ENCODE measurements around the gene MYOM1.
"Not testable (repeated sequence)": the region's sequence is repeated elsewhere in the genome, so short reads cannot be mapped to it uniquely, and the experiment has no call there.

Gene MYOM1

DNA sequence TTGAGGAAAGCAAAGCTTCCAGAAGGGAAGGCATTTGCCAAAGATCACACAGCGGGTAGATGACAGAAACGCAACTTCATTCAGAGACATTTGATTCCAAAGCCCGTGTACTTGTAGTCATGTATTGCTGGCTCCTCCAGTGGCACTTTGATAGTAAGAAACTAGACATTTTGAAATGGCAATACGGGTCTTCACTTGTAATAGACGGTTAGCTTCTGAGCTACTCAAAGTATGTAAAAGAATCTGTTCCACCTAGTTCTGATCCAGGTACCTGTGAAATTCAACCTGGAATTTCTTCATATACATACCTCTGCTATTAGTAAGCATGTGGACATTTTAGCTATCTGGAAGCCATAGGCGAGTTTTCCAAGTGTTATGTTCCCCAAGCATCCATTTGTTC is 1.7 kb upstream of the MYOM1 start:
- DNase-seq (ENCODE audit: low read depth in 4 of 4, low spot score in 1 of 4): no peak

DNA sequence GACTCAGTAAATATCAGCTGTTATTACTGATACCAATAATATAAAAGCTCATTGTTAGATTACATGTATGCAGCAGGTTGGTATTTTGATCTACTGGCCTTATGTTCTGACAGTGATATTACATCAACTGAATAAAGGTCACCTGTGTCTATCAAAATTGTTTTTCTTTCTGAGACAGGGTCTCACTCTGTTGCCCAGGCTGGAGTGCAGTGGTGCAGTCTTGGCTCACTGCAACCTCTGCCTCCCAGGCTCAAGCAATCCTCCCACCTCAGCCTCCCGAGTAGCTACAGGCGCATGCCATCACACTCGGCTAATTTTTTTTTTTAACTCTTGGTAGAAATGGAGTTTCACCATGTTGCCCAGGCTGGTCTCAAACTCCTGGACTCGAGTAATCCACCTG is 1.1 kb upstream of the MYOM1 start:
- not testable (repeated sequence) for DNase-seq (ENCODE audit: low read depth in 4 of 4, low spot score in 1 of 4)

DNA sequence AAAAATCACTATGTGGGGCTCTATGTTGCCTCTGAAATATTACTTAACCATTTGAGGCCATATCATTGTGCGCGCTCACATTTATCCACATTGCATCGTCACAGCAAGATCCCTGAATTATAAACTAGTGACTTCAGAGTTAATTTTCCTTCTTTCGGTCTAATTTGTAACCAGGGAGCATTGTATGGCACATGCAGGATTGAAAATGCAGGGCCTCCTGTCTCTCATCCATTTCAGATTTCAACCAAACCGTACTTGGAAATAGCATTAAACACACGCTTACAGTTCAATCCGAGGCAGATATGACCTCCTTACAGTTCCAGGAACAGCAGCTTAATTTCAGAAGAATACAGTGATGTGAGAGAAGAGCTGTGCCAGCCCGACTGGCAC is 532 bp downstream of the MYOM1 start:
- DNase-seq (ENCODE audit: low read depth in 4 of 4, low spot score in 1 of 4): no peak

DNA sequence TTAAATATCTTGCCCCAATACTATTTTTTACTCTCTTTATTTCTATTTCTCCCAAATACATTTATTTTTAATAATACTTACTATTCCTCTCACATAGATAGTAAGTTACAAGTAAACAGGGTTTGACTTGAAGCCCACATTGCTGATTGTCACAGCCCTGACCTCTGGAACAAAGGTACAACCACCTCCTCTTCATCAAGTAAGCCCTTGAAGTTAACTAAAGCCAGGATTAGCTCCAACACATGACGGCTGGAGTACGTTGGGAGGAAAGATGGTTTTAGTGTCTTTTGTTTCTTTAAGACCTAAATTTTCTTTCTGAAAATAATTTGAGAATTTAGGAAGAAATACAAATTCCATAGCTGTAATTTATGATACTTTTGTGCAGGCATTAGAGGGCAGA is 949 bp downstream of the MYOM1 start:
- no peak for DNase-seq (ENCODE audit: low read depth in 4 of 4, low spot score in 1 of 4)

DNA sequence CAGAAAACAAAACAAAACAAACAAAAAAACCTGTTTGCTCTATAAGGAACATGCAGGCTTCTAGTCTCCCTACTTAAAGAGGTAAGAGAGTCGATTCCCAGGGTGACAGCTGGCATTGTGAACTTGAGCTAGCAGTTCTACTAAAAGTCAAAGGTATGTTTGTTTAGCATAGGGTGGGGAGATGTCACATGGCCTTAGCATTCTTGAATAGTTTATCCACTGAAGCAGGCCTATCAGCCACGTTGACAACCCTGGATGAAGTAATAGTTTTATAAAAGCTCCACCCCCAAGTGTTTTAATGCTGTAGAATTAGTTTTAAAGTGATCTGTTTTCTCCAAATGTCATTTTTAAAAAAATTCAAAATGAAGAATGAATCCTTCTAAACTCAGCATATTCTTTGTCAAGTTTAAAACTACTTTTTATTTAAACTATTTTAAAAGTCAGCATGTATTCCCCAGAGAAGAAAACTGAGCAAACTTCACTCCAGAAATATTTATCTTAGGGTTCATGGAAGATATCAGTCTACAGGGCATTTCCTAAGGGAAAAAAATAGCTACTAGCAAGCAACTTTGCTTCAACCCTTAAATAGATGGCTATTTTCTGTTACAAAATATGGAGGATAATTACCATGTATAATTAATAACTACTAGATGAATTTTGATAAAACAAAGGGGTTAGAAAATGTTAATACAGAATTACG is 1.7 kb downstream of the MYOM1 start:
- no peak for DNase-seq (ENCODE audit: low read depth in 4 of 4, low spot score in 1 of 4)

DNA sequence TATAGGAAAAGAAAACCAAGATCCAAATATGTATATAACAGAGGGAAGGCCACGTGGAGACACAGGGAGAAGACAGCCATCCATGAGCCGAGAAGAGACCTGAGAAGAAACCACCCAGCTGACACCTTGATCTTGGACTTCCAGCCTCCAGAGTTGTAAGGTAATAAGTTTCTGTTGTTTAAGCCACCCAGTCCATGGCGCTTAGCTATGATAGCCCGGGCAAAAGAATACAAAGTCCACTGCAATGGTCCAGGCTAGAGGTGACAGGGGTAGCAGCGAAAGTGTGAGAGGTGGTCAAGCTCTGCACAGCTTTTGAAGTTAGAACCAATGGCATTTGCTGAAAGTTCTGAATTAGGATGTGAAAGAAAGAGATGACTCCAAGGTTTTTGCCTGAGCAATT is 2.8 kb downstream of the MYOM1 start:
- DNase-seq (ENCODE audit: low read depth in 4 of 4, low spot score in 1 of 4): no peak

DNA sequence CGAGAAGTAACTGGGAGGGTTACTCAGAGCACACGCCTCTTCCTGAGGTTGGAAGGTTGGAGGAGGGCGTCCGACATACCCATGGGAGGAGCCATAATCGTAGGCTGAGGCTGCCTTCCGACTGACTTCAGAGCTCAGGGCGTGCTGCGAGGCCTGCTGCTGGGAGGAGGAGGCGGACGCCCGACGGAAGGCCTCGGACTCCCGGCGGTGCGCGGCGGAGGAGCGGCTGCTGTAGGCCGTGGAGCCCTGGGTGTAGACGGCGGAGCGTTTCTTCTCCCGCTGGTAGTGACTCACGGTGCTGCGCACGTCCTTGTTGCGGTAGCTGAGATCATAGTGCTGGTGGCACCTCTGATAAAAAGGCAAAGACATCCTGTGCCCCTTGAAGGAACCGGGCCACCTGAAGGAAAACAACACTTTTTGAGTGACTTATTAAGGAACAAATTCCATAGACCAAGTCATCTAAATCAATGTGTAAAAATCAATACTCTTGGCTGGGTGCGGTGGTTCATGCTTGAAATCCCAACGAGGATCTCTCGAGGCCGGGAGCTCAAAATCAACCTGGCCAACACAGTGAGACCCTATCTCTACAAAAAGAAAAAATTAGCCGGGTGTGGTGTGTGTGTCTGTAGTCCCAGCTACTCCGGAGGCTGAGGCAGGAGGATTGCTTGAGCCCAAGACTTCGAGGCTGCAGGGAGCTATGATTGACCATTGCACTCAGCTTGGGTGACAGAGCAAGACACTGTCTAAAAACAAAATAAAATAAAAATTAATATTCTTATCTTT is 4.7 kb downstream of the MYOM1 start:
- no peak for DNase-seq (ENCODE audit: low read depth in 4 of 4, low spot score in 1 of 4)

DNA sequence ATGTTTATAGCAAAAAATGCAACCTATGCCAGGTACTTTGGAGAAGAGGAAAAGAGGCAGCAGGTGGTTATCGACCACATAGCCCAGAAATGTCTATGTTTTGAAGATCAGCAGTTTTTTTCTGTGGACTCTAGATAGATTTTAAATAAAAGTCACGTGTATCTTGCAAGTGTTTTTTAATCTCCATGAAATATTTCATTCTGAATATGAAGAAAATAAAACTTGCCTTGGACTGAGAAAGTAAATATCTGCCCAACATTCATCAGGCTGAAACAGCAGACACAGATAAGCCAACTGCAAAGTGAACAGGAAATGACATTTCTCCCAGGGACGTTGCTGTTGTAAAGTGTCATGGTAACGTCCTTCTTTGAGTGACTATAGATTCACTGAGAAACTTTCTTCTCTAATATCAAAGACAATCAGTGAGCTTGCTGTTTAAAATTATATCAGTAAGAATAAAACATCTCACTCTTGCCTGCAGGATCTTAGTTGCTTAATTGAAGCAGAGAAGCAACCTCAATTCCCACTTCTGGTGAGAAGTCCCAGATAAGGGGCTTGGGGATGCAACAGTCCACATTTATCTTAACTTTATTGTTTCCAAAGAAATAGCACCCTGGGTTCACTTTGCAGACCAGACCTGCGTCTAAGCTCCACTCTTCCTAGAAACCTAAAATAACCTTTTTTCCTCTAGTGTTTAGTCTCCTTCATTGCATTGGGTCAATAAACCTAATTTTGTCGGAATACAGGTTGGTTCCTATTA is 6.3 kb downstream of the MYOM1 start:
- no peak for DNase-seq (ENCODE audit: low read depth in 4 of 4, low spot score in 1 of 4)

DNA sequence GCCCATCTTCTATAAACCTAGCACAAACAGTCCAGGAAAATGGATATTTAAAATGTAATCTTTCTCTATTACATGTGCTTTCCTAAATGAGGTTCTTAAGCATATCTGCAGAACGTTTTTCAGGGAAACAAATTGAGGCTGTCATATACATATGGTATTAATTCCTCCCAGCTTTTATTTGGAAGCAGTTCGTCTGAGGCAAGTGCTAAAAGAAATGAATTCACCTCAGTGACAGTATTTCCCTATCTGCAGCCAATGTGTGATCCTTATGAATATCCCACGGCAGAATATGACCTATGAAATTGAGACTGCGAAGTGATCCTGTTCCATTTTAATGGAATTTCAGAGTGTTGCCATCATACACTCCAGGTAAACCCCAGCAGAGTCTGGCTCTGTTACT is 7.1 kb downstream of the MYOM1 start:
- DNase-seq (ENCODE audit: low read depth in 4 of 4, low spot score in 1 of 4): no peak

DNA sequence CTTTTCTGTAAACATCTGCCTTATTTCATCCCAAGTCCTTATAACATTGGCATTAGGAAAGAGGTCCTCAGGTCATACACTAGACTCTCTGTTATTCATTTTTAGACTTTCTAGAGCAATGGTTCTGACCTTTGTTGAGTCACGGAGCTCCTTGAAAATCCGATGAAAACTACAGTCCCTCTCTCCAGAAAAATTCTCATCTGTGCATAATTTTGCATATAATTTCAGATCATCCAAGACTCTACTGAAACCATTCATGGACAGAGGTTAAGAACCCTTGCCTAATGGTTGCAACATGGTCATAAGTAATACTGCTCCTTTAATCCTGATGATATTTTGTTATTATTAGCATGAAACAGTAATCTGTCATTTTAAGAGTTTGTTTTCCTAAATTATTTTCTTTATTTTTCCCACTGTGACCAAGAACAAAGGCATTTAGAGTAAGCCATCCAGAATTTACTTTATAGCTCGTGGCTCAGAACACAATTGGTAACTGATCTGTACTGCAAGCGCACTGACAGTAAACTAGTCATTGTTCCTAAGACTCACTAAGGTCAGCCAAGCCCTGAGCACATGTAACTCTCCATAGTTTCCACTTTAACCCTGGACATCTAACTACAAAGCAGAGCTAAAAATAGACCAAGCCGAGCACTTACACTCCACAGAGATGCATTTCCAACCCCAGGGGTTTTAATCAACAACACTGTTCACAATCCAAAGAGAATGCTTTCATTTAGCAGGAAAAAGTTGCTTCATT is 8.4 kb downstream of the MYOM1 start:
- no peak for DNase-seq (ENCODE audit: low read depth in 4 of 4, low spot score in 1 of 4)

DNA sequence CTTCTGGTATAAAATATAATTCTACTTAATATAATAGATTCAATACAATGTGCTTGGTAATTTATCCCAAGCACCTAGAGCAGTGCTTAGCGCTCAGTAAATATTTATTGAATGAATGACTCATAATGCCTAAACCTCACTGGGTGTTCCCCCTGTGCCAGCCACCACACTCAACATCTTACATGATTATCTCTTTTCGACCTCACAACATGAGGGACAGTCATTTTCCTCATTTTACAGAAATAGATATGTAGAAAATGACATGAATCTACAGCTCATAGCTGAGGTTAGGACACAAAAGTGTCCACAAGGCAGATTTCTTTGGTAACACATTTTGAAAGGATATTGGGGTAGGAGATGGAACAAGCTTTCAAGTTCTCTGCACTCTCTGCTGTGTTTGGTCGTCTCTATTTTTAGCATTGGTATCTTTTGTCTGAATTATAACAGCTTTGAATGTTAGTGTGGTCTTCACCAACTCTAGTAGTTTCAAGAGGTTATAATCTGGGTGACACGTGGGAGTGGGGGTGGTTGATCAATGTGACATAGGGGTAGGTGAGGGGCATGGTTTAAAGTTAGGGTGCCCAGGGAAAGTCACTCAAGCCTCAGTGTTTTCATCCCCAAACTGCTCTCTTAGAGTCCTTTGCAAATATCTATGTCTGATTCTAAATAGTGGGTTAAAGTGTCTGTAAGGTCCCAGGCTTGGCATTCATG is 9.8 kb downstream of the MYOM1 start:
- DNase-seq (ENCODE audit: low read depth in 4 of 4, low spot score in 1 of 4): no peak

DNA sequence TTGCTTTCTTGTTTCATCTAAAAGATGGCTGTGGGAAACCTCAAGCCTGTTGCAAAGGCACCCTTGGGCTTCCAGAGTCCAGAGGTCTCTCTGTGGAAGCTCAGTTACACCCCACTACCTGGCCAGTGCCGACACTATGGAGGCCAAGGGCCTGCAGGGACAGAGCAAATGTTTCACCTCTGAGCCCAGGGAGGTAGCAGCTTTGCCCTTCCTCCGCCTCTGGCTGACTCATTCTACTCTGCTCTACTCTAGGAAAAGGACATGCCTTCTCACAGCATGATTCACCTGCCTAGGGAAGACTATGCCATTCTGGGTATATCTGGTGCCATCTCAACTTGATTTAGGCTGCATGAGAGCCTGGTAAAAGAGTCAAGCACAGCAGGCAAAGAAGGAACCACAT is 12.2 kb downstream of the MYOM1 start:
- no peak for DNase-seq (ENCODE audit: low read depth in 4 of 4, low spot score in 1 of 4)

DNA sequence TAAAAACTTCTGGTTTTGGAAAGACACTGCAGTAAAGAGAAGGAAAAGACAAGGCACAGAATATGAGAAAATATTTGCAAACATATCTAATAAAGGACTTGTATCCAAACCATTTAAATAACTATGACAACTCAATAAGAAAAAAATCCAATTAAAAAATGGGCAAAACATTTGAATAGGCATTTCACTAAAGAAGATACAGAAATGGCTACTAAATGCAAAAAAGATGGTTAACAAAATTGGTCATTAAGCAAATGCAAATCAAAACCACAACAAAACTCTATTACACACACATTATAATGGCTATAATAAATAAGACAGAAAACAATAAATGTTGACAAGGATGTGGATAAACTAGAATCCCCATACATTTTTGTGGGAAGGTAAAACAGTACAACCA is 14.5 kb downstream of the MYOM1 start:
- DNase-seq (ENCODE audit: low read depth in 4 of 4, low spot score in 1 of 4): no peak

DNA sequence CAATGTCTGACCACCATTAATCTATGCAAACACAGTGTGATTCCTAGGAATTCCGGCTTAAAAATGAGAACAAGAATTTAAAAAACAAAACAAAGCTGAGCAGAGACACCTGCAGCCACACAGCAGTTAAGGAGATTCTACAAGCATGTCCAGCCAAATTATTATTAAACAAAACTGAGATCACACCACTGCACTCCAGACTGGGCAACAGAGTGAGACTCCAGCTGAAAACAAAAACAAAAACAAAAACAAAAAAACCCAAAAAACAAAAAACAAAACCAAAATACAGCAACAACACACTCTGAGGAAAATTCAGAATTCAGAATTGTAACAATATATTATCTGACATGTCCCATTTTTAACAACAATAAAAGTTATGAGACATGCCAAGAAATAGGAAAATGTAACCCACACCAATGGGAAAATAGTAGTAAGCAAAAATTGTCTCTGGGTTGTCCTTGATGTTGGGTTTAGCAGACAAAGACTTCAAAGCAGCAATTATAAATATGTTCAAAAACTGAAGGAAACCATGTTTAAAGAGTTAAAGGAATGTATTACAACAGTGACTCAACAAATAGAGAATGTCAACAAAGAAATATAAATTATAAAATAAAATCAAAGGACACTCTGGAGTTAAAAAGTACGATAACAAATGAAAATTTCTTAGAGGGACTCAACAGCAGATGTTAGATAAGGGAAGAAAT is 19.7 kb downstream of the MYOM1 start:
- no peak for DNase-seq (ENCODE audit: low read depth in 4 of 4, low spot score in 1 of 4)

DNA sequence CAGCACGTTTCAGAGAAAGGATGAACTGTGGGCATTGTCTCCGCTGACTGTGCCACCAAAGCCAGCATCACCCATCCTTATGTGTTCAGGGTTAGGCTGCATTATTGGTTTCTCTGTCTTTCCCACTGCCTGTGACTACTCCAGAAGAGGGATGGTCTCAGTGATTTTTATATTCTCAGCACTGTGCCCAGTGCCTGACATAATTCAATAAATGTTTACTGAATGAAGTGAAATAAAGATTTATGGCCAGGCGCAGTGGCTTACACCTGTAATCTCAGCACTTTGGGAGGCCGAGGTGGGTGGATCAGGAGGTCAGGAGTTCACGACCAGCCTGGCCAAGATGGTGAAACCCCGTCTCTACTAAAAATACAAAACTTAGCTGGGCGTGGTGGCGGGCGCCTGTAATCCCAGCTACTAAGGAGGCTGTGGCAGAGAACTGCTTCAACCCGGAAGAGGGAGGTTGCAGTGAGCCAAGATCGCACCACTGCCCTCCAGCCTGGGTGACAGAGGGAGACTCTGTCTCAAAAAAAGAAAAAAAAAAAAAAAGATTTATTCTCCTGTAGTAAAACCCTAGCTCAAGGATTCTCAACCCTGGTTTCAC is 21.4 kb downstream of the MYOM1 start:
- not testable (repeated sequence) for DNase-seq (ENCODE audit: low read depth in 4 of 4, low spot score in 1 of 4)

DNA sequence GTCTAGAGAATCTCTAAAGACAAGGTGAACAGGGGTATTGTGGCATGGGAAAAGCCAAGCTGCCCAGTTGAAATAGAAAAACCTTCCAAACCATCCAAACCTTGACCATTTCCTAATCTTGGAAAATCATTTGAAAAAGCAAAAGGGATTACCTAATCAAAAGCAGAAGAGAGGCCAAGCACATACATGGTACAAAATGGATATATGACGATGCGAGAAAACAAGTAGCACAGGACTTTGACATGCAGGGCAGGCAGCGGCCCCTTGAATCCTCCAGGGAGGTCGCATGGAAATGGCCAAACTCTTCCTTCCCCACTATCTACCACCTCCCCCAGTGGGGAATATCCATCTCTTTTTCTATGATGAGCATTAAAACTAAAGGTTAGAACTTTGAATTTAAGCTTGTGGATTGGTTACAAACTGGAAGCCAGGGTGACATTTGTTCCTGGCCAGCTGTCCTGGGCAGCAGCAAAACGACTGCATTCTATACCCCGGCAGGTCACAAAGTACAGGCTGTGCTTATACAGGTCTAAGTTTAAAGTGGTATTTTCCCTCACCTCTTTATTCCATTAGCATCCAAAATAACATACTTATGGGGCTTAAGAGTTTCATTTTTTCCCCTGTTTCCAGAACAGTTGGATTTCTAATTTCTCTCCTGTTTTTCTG is 24.7 kb downstream of the MYOM1 start:
- DNase-seq (ENCODE audit: low read depth in 4 of 4, low spot score in 1 of 4): no peak

DNA sequence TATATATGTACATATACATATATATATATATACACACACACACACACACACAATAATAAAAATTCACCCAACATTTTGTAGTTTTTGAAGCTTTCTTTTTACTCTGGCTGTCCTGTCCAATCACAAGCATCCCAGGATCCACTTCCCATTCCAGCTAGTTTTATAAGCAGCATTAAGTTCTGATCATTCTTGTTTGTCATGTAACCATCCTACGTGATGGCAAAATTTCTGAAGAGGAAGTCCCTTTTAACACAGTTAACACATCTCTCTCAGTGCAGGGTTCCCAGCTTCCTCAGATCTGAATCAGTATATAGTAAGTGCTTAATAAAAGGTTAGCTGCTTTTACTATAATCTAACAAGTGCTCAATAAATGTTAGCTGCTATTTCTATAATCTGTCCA is 26.4 kb downstream of the MYOM1 start:
- no peak for DNase-seq (ENCODE audit: low read depth in 4 of 4, low spot score in 1 of 4)

DNA sequence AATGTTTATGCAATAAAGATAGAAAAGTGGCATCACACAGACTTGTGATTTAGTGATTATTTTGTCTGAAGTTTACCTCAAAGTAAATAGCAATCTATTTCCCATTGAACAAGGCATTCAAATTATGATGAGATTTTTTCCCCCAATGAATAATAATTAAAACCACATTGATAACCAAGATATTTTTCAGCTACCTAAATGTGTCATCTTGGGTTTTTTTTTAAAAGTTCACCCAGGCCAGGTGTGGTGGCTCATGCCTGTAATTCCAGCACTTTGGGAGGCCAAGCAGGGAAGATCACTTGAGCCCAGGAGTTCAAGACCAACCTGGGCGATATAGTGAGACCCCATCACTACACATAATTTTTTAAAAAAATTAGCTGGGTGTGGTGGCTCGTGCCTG is 27.0 kb downstream of the MYOM1 start:
- no peak for DNase-seq (ENCODE audit: low read depth in 4 of 4, low spot score in 1 of 4)

DNA sequence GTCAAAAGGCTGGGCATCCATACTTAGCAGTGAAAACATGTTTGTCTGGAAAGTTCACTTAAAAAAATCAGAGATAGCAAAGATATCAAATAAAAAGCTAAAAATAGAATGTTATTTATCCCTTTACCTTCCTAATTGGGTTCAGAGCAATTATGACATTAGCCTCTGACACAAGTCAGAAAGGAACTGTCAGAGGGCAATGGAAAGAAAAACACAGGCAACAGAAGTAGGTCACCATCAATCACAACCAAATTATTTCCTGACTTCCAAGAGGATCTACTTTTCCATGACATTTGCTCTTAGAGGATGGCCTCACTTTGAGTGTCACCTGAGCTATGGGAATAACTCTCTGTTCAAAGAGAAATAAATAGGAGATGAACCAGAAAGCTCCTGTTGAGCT is 27.5 kb downstream of the MYOM1 start:
- DNase-seq (ENCODE audit: low read depth in 4 of 4, low spot score in 1 of 4): no peak
